ENCODE results near the gene ANKRD12.
"Not testable (repeated sequence)": the region's sequence is repeated elsewhere in the genome, so short reads cannot be mapped to it uniquely, and the experiment has no call there.

Gene ANKRD12

GRCh38 chr18:9136315-9137155 lies at the start of gene ANKRD12:
Gene ANKRD12 (plus strand): TSS chr18:9136781. CDS start chr18:9182433, 45,652 bp downstream.
- peak; percentile 99 for DNase-seq (ENCODE audit: low spot score)

GRCh38 chr18:9087144-9087543 lies 49.4 kb upstream of the ANKRD12 start:
- DNase-seq (ENCODE audit: low spot score): no peak

- DNase-seq (ENCODE audit: low spot score): no peak
Measured at GRCh38 chr18:9088252-9088651, 48.3 kb upstream of the ANKRD12 start.

GRCh38 chr18:9088727-9089126 lies 47.9 kb upstream of the ANKRD12 start:
- DNase-seq (ENCODE audit: low spot score): not testable (repeated sequence)

- no peak for DNase-seq (ENCODE audit: low spot score)
Measured at GRCh38 chr18:9090578-9090977, 46.0 kb upstream of the ANKRD12 start.

- no peak for DNase-seq (ENCODE audit: low spot score)
Measured at GRCh38 chr18:9091066-9091476, 45.5 kb upstream of the ANKRD12 start.

GRCh38 chr18:9092665-9093064 lies 43.9 kb upstream of the ANKRD12 start:
- DNase-seq (ENCODE audit: low spot score): peak; percentile 59

- not testable (repeated sequence) for DNase-seq (ENCODE audit: low spot score)
Measured at GRCh38 chr18:9093109-9093508, 43.5 kb upstream of the ANKRD12 start.

- no peak for DNase-seq (ENCODE audit: low spot score)
Measured at GRCh38 chr18:9094307-9095226, 42.0 kb upstream of the ANKRD12 start.

GRCh38 chr18:9095297-9096006 lies 41.1 kb upstream of the ANKRD12 start:
- DNase-seq (ENCODE audit: low spot score): no peak

- no peak for DNase-seq (ENCODE audit: low spot score)
Measured at GRCh38 chr18:9096007-9096371, 40.6 kb upstream of the ANKRD12 start.

GRCh38 chr18:9096685-9097084 lies 39.9 kb upstream of the ANKRD12 start:
- DNase-seq (ENCODE audit: low spot score): no peak

GRCh38 chr18:9097349-9097748 lies 39.2 kb upstream of the ANKRD12 start:
- no peak for DNase-seq (ENCODE audit: low spot score)

GRCh38 chr18:9100796-9101195 lies 35.8 kb upstream of the ANKRD12 start:
- DNase-seq (ENCODE audit: low spot score): no peak

GRCh38 chr18:9101730-9102507 lies 34.7 kb upstream of the ANKRD12 start:
- peak; percentile 43 for DNase-seq (ENCODE audit: low spot score)

- DNase-seq (ENCODE audit: low spot score): peak; percentile 91
Measured at GRCh38 chr18:9102508-9103375, 33.8 kb upstream of the ANKRD12 start, which contains the start of gene NDUFV2. Gene NDUFV2 (plus strand): TSS chr18:9102699. CDS start chr18:9102744, 45 bp downstream.

- DNase-seq (ENCODE audit: low spot score): no peak
Measured at GRCh38 chr18:9103376-9103873, 33.2 kb upstream of the ANKRD12 start.

GRCh38 chr18:9104244-9104901 lies 32.2 kb upstream of the ANKRD12 start:
- no peak for DNase-seq (ENCODE audit: low spot score)

- DNase-seq (ENCODE audit: low spot score): no peak
Measured at GRCh38 chr18:9105420-9105819, 31.2 kb upstream of the ANKRD12 start.

- no peak for DNase-seq (ENCODE audit: low spot score)
Measured at GRCh38 chr18:9106094-9106493, 30.5 kb upstream of the ANKRD12 start.
